ENCODE measurements around the gene PACRG. TPM values are rescaled to one million over a fixed set of nuclear protein-coding genes. Genes with fewer than 3 reads are reported as not detected.
A peak's percentile ranks its signal among the peaks of the same experiment; 100 is the strongest.
"Not testable (repeated sequence)": the region's sequence is repeated elsewhere in the genome, so short reads cannot be mapped to it uniquely, and the experiment has no call there.

Gene PACRG
- total RNA-seq, 1 experiment from 2014 or later: 0.26 TPM

DNA sequence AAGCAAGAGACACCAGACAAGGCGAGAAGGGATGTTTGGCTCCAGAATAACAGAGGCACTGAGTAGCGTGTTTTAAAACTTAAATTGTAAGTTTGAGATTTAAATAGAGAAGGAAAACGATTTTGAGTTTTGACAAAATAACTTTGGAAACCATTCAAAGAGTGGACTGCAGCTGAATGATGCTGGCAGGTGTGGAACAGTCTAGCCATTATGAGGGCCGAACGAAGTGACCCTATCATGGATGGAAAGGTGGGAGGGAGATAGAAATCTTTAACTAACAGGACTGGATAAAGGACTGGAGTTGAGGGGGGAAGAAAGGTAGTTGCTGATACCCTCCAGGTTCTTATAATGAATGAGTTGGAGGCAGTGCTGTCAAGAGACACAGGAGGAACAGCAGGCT, 248.4 kb downstream of the PACRG start:
- Histone ChIP-seq H3K18ac (ENCODE audit: insufficient read length, low read depth, low read length) (no peak overlapping the region), H4K20me1 (ENCODE audit: control insufficient read depth, insufficient read depth, insufficient read length) (no peaks in the 10 kb centered on the region), H3K9ac (ENCODE audit: extremely low read depth, insufficient read length, low read length) (no peak overlapping the region), H3K23ac (ENCODE audit: insufficient read length, low read depth, low read length) (no peak overlapping the region), H3K79me1 (ENCODE audit: insufficient read depth, low read depth, low read length, poor library complexity, severe bottlenecking) (no peaks in the 10 kb centered on the region), H3K4ac (ENCODE audit: low read depth, low read length) (no peak overlapping the region), H4K5ac (ENCODE audit: insufficient read length, low read depth, low read length) (no peak overlapping the region), H4K8ac (replicated peaks; ENCODE audit: insufficient read length, low read depth, low read length) (no peak overlapping the region), H3K27ac (ENCODE audit: insufficient read length, low read depth, low read length) (no peak overlapping the region), H3K23me2 (ENCODE audit: insufficient read length, low read depth, low read length, poor library complexity, severe bottlenecking) (no peaks in the 10 kb centered on the region), H3K79me2 (ENCODE audit: insufficient read depth, low read length) (no peaks in the 10 kb centered on the region), H3K56ac (ENCODE audit: insufficient read length, low read depth, low read length) (no peak overlapping the region), H2BK12ac (ENCODE audit: insufficient read length, low read depth, low read length) (no peak overlapping the region), H3K4me2 (ENCODE audit: insufficient read depth, insufficient read length, low read length) (no peak overlapping the region), H2AK5ac (ENCODE audit: insufficient read length, low read length) (no peak overlapping the region), H2BK120ac (ENCODE audit: low read depth, low read length, poor library complexity, severe bottlenecking) (no peak overlapping the region), H2AFZ (ENCODE audit: low read length) (no peak overlapping the region), H2BK20ac (ENCODE audit: low read depth, low read length, poor library complexity, severe bottlenecking) (no peak overlapping the region), H2BK15ac (ENCODE audit: low read depth, low read length) (no peak overlapping the region), H4K91ac (ENCODE audit: insufficient read length, low read depth, low read length) (no peak overlapping the region), H3K9me3 (ENCODE audit: control insufficient read depth, low read depth, low read length) (no peaks in the 10 kb centered on the region), H3T11ph (ENCODE audit: low read length) (no peak overlapping the region), H3K4me1 (ENCODE audit: insufficient read depth, low read length) (no peaks in the 10 kb centered on the region), H3K27me3 (ENCODE audit: insufficient read depth, low read length) (no peaks in the 10 kb centered on the region), H2BK5ac (ENCODE audit: insufficient read length, low read length) (no peak overlapping the region), H3K14ac (ENCODE audit: insufficient read depth, low read length) (no peak overlapping the region)
- H3K4me1 Mint-ChIP-seq: no peaks in the 10 kb centered on the region
- H3K27me3 Mint-ChIP-seq (ENCODE audit: low read depth): no peaks in the 10 kb centered on the region
- H3K36me3 Mint-ChIP-seq (ENCODE audit: insufficient read depth in 1 of 3, low read depth in 3 of 3): no peaks in the 10 kb centered on the region
- no peak overlapping the region for H3K4me3 Mint-ChIP-seq
- H3K27ac Mint-ChIP-seq: peak overlapping the region in 1 of 3 experiments; percentile 26; a peak in 2 of 7 replicates
- WGBS (ENCODE audit: extremely low coverage, insufficient read length, low lambda C conversion rate): 100% methylated on average over 2 of the region's 5 CpGs
- no peak for DNase-seq
- no peaks in the 10 kb centered on the region for H3K9me3 Mint-ChIP-seq
- no peak for TF ChIP-seq CTCF (conservative IDR thresholded peaks at IDR 0.05)

DNA sequence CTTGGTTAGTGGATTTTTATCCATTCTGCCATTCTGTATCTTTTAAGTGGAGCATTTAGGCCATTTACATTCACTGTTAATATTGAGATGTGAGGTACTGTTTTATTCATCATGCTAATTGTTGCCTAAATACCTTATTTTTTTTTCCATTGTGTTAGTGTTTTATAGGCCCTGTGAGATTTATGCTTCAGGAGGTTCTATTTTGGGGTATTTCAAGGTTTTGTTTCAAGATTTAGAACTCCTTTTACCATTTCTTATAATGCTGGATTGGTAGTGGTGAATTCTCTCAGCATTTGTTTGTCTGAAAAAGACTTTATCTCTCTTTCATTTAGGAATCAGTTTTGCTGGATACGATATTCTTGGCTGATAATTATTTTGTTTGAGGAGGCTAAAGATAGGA, 255.5 kb downstream of the PACRG start:
- H3K27me3 Mint-ChIP-seq (ENCODE audit: low read depth); H4K91ac ChIP-seq (ENCODE audit: insufficient read length, low read depth, low read length); H3K9ac ChIP-seq (ENCODE audit: extremely low read depth, insufficient read length, low read length); H2BK20ac ChIP-seq (ENCODE audit: low read depth, low read length, poor library complexity, severe bottlenecking); DNase-seq; H2AFZ ChIP-seq (ENCODE audit: low read length); H3K56ac ChIP-seq (ENCODE audit: insufficient read length, low read depth, low read length); H3K14ac ChIP-seq (ENCODE audit: insufficient read depth, low read length); H3K4me1 ChIP-seq (ENCODE audit: insufficient read depth, low read length); H3K27ac ChIP-seq (ENCODE audit: insufficient read length, low read depth, low read length); H3K4ac ChIP-seq (ENCODE audit: low read depth, low read length); H3K79me1 ChIP-seq (ENCODE audit: insufficient read depth, low read depth, low read length, poor library complexity, severe bottlenecking); H3K4me2 ChIP-seq (ENCODE audit: insufficient read depth, insufficient read length, low read length); H4K8ac ChIP-seq (replicated peaks; ENCODE audit: insufficient read length, low read depth, low read length); H2BK5ac ChIP-seq (ENCODE audit: insufficient read length, low read length); H2AK5ac ChIP-seq (ENCODE audit: insufficient read length, low read length); H3K23ac ChIP-seq (ENCODE audit: insufficient read length, low read depth, low read length); H3K27me3 ChIP-seq (ENCODE audit: insufficient read depth, low read length); H3K9me3 ChIP-seq (ENCODE audit: control insufficient read depth, low read depth, low read length); H3K79me2 ChIP-seq (ENCODE audit: insufficient read depth, low read length); H3K18ac ChIP-seq (ENCODE audit: insufficient read length, low read depth, low read length); H3K4me1 Mint-ChIP-seq; H3K27ac Mint-ChIP-seq; H3K4me3 Mint-ChIP-seq; H2BK120ac ChIP-seq (ENCODE audit: low read depth, low read length, poor library complexity, severe bottlenecking); H4K20me1 ChIP-seq (ENCODE audit: control insufficient read depth, insufficient read depth, insufficient read length); H2BK12ac ChIP-seq (ENCODE audit: insufficient read length, low read depth, low read length); H2BK15ac ChIP-seq (ENCODE audit: low read depth, low read length); H4K5ac ChIP-seq (ENCODE audit: insufficient read length, low read depth, low read length); H3K23me2 ChIP-seq (ENCODE audit: insufficient read length, low read depth, low read length, poor library complexity, severe bottlenecking); H3T11ph ChIP-seq (ENCODE audit: low read length): not testable (repeated sequence)
- no CpG with 5 or more reads among the region's 1 CpG for WGBS (ENCODE audit: extremely low coverage, insufficient read length, low lambda C conversion rate)
- Mint-ChIP-seq H3K9me3 (peaks cover 28 to 29% of the 10 kb centered on the region in 2 experiments), H3K36me3 (ENCODE audit: insufficient read depth in 1 of 3, low read depth in 3 of 3) (peaks cover 2 to 37% (median 13%) of the 10 kb centered on the region in 3 experiments)
